ENCODE results near the gene ASB1.
A peak's percentile ranks its signal among the peaks of the same experiment; 100 is the strongest.

The ASB1 gene

DNA sequence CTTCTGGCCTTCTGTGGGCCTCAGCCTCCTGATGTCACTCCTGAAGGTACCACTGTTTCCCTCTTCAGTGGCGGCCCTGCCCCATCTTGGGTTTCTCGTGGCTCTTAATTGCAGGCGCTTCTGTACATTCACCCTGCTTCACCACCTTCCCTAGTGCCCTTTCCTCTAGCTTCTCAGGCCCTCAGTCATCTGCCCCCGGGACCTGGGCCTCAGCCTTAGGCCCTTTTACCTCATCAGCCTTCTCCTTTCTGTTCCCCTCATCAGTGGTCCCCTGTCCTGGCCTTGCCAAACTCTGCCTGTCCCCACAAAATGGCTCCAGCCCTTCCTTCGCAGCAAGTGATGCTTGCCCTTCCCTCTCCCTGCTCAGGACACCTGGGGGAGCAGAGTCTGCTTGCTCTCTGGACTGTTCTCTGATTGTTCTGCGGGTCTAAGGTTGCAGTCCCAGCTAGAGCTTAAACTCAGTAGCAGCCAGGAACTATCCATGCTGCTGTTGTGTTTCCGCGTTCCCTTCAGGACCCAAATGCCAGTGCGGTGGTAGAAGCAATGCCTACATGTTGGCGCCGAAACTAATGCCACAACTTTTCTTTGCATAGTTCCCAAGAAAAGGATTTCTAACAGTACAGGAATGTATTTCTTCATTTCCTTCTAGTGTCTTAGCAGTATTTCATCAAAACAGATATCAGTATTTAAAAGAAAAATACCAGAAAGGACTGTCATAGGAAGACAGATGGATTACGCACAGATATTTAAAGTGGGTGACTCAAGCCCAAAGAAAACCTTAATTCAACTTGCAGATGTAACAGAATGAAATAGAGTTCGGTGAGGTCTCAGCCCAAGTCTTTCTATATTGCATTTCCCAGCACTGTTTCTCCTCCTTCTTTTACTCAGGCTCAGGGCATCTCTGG, 7.5 kb downstream of the ASB1 start:
- no peak overlapping the region for H3K27ac ChIP-seq
- TF ChIP-seq, protein P1, sequence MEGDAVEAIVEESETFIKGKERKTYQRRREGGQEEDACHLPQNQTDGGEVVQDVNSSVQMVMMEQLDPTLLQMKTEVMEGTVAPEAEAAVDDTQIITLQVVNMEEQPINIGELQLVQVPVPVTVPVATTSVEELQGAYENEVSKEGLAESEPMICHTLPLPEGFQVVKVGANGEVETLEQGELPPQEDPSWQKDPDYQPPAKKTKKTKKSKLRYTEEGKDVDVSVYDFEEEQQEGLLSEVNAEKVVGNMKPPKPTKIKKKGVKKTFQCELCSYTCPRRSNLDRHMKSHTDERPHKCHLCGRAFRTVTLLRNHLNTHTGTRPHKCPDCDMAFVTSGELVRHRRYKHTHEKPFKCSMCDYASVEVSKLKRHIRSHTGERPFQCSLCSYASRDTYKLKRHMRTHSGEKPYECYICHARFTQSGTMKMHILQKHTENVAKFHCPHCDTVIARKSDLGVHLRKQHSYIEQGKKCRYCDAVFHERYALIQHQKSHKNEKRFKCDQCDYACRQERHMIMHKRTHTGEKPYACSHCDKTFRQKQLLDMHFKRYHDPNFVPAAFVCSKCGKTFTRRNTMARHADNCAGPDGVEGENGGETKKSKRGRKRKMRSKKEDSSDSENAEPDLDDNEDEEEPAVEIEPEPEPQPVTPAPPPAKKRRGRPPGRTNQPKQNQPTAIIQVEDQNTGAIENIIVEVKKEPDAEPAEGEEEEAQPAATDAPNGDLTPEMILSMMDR (conservative IDR thresholded peaks at IDR 0.05), result no peak
- TF ChIP-seq ZFX (IDR thresholded peaks at IDR 0.05), result no peak

DNA sequence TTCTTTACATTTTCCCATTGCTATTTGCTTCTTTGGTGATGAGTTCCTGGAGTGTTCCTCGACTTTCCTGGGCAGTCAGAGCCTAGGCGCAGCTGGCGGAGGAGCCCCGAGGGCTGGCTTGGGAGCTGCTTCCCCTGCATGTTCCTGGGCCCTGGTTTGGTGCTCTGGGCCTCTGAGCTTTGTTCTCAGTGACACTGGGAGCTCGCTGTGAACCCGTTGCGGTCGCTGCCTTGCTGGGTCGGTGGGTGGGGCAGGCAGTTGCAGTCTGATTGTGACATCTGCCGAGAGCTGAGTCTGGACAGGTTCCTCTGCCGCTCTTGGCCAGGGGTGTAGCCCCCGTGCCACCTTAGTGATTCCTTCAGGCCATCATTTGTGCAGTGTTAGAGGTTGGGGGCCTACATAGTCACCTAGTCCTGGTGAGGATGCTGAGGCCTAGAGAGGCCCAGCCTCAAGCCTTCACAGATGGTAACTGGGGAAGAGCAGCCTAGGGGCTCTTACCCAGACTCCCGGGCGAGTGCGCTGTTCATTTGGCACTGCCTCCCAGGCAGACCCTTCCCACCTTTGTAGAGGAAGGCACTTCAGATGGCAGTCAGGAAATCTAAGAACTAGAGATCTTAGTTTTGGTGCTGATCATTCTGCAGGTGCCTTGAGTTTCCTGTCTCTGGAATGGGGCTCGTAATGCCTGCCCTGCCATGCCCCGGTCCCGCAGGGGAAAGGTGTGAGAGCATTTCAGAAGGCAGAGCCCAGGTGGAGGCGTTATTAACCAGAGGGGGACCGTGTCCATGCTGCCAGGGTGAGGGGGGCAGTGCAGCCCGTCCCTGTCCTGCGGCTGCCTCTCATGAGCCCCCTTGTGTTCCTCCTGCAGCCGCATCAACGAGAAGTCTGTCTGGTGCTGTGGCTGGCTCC, 8.4 kb downstream of the ASB1 start:
- H3K27ac ChIP-seq, result no peak overlapping the region; the same call in 1 of the 2 replicates
- no peak for TF ChIP-seq ZFX (IDR thresholded peaks at IDR 0.05)
- TF ChIP-seq, protein P1 (conservative IDR thresholded peaks at IDR 0.05), result no peak

DNA sequence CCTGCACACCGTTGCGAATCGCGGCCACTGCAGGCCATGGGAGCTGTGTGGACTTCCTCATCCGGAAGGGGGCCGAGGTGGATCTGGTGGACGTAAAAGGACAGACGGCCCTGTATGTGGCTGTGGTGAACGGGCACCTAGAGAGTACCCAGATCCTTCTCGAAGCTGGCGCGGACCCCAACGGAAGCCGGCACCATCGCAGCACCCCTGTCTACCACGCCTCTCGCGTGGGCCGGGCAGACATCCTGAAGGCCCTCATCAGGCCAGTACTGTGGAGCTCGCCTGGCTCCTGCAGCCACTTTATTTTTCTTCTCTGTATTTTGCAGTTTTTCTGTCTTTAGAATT, 9.0 kb downstream of the ASB1 start:
- H3K27ac ChIP-seq, result no peak overlapping the region; the same call in 1 of the 2 replicates
- no peak for TF ChIP-seq ZFX (IDR thresholded peaks at IDR 0.05)
- TF ChIP-seq, protein P1 (conservative IDR thresholded peaks at IDR 0.05), result no peak

DNA sequence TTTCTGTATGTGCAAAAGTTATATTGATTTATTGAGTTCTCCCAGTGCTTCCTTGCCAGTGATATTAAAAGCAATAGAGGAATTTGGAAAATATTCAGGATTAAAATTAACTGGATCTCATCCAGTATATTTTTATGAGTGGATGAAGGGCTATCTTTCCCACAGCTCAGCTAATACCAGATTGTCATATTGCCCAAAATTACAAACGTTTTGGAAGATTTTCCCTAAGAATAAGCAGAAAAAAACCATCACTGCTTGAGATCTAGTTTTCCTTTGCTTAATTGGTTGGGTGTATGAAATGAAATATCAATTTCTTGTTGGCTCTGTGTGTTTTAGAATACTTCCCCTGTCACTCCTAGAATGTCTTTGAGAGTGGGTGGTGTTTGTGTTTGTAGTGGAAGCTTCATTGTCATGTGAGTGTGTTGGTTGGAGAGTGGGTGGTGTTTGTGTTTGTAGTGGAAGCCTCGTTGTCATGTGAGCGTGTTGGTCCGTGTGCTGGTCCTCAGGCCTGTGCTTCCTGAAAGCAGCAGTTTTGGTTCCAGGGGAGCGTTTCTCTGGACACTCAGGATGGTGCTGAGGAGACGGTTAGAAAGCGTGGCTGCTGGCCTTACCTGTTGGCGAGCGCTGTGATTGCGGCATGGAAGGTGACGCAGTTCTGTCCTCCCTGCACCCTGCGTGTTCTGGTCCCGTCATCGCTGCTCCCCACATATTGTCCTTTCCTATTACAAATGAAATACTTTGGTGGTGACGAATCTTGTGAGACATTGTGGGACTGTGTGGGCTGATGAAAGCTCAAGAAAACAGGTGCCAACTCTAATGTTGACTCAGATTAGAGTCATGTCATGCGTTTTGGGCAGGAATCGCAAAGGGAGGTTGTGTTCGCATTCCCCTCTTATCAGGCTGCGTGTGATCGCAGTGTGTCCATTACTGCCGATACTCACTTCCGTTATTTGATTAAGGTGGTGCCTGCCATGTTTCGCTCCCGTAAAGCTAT, 12.4 kb downstream of the ASB1 start:
- TF ChIP-seq ZFX (IDR thresholded peaks at IDR 0.05), result no peak
- TF ChIP-seq, protein P1 (conservative IDR thresholded peaks at IDR 0.05), result no peak
- H3K27ac ChIP-seq, result peak overlapping the region; percentile 36

DNA sequence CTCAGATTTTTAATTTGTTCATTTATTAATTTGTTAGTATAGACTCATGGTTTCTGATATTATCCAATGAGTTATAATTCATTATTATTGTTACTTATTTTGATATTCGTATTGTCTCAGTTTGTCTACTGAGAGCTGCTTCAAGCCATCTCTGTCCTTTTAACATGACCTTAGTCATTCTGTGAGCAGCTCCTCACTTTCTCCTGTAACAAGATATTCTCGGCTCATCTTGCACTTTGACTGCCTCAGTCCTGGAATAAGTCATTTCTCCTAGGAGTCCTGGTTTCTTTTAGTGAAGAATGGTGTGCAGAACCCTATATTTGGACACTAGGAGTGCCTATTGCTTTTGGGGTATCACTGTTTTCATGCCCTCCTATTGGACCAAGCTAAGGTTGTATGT, 13.2 kb downstream of the ASB1 start:
- TF ChIP-seq, protein P1 (conservative IDR thresholded peaks at IDR 0.05), result no peak
- no peak overlapping the region for H3K27ac ChIP-seq

DNA sequence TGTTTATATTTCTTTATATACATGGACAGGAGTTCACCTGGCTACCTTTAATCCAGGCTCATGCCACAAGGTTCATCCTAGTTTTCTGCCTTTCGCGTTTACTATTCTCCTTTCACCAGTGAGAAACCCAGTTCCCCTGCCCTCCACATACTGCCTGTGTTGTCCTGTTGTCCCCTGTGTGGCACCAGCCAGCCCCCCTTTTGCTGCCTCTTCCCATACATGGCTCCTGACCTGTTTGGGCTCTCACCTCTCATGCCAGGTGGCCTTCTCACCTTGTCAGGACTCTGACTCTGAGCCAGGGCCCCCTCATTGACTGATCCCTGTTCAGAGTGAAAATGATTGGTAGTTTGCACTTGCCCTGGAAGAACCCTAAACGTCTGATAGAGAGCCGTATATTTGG, 13.6 kb downstream of the ASB1 start:
- peak overlapping the region; percentile 41; the same call in 1 of the 2 replicates for H3K27ac ChIP-seq
- TF ChIP-seq ZFX (IDR thresholded peaks at IDR 0.05), result no peak
- TF ChIP-seq, protein P1 (conservative IDR thresholded peaks at IDR 0.05), result no peak

All from C4-2B (cell line).